SU-DHL-6 (cell line): Measurements from ENCODE around the gene SLC6A8.

ENCODE experiments used
- H2AFZ ChIP-seq: fragments of 200-600 bp; sonication (generic); 2 replicates; pipeline ENCODE4 v1.6.1; 2014; ENCODE audit warnings: low read depth, mild to moderate bottlenecking, moderate library complexity, mixed read lengths, antibody characterized with exemption, low read length; ENCODE audit not compliant: severe bottlenecking
- H3F3A ChIP-seq: fragments of 200-600 bp; shearing (Covaris generic); 2 replicates; pipeline ENCODE4 v1.6.0; 2016; ENCODE audit warnings: antibody characterized with exemption, mild to moderate bottlenecking; ENCODE audit not compliant: insufficient read depth
- H3K27ac ChIP-seq: fragments of 200-600 bp; sonication (generic); 2 replicates; pipeline ENCODE4 v1.5.1; 2016; ENCODE audit warnings: low read depth, mild to moderate bottlenecking, low read length, moderate library complexity, mixed read lengths
- H3K27me3 ChIP-seq: fragments of 200-600 bp; sonication (generic), shearing (Covaris generic); 2 replicates; pipeline ENCODE4 v1.6.0; 2014; ENCODE audit warnings: mild to moderate bottlenecking, low read length
- H3K36me3 ChIP-seq: fragments of 200-600 bp; sonication (generic); 2 replicates; pipeline ENCODE4 v1.6.1; 2014; ENCODE audit warnings: mild to moderate bottlenecking, low read length, mixed read lengths
- H3K4me2 ChIP-seq: fragments of 300-600, 200-600 bp; shearing (Covaris generic), sonication (generic); 2 replicates; pipeline ENCODE4 v1.6.0; 2014; ENCODE audit warnings: low read length, low read depth, mild to moderate bottlenecking; ENCODE audit not compliant: poor library complexity, severe bottlenecking
- H3K4me3 ChIP-seq: fragments of 200-600 bp; sonication (generic); 2 replicates; pipeline ENCODE4 v1.5.1; 2014; ENCODE audit warnings: antibody characterized with exemption, low read length, mild to moderate bottlenecking, mixed read lengths; ENCODE audit not compliant: insufficient read depth, poor library complexity, severe bottlenecking
- H3K79me2 ChIP-seq: fragments of 200-600 bp; sonication (generic); 2 replicates; pipeline ENCODE4 v1.6.1; 2014; ENCODE audit warnings: mild to moderate bottlenecking, low read length, moderate library complexity; ENCODE audit not compliant: insufficient read depth
- H3K9ac ChIP-seq: fragments of 200-600 bp; sonication (generic); 2 replicates; pipeline ENCODE4 v1.7.0; 2014; ENCODE audit warnings: mild to moderate bottlenecking, low read length
- H3K9me2 ChIP-seq: fragments of 200-600 bp; sonication (generic); replicated peaks from 2 replicates; pipeline ENCODE4 v1.6.1; 2014; ENCODE audit warnings: low read length; ENCODE audit not compliant: insufficient read depth
- H3K9me3 ChIP-seq: fragments of 200-600 bp; sonication (generic); 2 replicates; pipeline ENCODE4 v1.6.1; 2014; ENCODE audit warnings: low read length, mixed read lengths; ENCODE audit not compliant: insufficient read depth
- H4K20me1 ChIP-seq: fragments of 200-600 bp; sonication (generic); 2 replicates; pipeline ENCODE4 v1.6.1; 2014; ENCODE audit warnings: low read depth, mild to moderate bottlenecking, antibody characterized with exemption, low read length, moderate library complexity, mixed read lengths
- EZH2phosphoT487 ChIP-seq: fragments of 200-600 bp; sonication (generic), shearing (Covaris generic); conservative IDR thresholded peaks from 2 replicates; pipeline ENCODE4 v1.6.1; 2018; ENCODE audit warnings: mild to moderate bottlenecking, antibody characterized with exemption, low read length, moderate library complexity, mixed read lengths
- TF ChIP-seq, protein P1 (sequence below): fragments of 200-600 bp; sonication (generic); IDR thresholded peaks from one replicate; pipeline ENCODE4 v1.5.1; 2017; ENCODE audit warnings: antibody characterized with exemption, mild to moderate bottlenecking, low read length, moderate library complexity; ENCODE audit not compliant: insufficient read depth, poor library complexity, severe bottlenecking

Gene SLC6A8

DNA sequence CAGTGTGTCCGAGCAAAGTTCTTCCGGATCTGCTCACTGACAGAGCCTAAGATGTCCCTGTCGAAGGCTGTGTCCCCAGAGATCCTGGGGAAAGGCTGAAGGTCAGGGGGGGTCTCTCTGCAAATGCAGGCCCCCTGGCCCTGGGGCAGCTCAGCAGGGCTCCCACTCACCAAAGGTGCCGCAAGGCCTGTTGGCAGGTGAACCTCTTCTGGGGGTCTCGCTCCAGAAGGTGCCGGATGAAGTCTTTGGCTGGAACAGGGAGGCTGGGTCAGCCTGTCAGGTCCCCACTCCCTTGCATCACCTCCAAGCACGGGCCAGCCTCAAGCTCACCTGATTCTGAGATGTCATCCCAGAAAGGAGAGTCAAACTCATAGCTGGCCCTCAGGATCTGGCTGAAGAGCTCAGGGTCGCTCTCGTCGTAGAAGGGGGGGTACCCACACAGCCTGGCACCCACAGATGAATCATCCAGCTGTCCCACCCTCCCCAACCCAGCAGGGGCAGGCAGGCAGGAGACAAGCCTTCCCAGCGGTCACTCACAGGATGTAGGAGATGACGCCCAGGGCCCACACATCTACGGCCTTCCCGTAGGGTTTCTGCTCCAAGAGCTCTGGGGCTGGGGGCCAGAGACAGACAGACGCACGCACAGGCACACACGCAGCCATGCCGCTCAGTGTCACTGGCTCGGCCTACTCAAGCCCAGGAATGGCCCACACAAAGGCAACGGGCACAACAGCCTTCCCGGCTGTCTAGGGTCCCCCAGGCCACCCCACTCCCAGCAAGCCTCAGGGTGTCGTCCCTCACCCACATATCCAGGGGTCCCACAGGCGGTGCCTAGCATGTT lies 16.8 kb upstream of the SLC6A8 start:
- no peaks in the 10 kb centered on the region for H3K9me2 ChIP-seq
- no peaks in the 10 kb centered on the region for H3K27me3 ChIP-seq
- no peak overlapping the region for H3K4me3 ChIP-seq
- H4K20me1 ChIP-seq: no peaks in the 10 kb centered on the region
- no peaks in the 10 kb centered on the region for H3K79me2 ChIP-seq
- H3K4me2 ChIP-seq: no peak overlapping the region
- no peak overlapping the region for H3K27ac ChIP-seq
- no peak overlapping the region for H3K9ac ChIP-seq
- H3K9me3 ChIP-seq: no peaks in the 10 kb centered on the region
- no peak overlapping the region for H2AFZ ChIP-seq
- TF ChIP-seq, protein P1, sequence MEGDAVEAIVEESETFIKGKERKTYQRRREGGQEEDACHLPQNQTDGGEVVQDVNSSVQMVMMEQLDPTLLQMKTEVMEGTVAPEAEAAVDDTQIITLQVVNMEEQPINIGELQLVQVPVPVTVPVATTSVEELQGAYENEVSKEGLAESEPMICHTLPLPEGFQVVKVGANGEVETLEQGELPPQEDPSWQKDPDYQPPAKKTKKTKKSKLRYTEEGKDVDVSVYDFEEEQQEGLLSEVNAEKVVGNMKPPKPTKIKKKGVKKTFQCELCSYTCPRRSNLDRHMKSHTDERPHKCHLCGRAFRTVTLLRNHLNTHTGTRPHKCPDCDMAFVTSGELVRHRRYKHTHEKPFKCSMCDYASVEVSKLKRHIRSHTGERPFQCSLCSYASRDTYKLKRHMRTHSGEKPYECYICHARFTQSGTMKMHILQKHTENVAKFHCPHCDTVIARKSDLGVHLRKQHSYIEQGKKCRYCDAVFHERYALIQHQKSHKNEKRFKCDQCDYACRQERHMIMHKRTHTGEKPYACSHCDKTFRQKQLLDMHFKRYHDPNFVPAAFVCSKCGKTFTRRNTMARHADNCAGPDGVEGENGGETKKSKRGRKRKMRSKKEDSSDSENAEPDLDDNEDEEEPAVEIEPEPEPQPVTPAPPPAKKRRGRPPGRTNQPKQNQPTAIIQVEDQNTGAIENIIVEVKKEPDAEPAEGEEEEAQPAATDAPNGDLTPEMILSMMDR: no peak
- TF ChIP-seq EZH2phosphoT487: no peak
- no peaks in the 10 kb centered on the region for H3K36me3 ChIP-seq
- no peaks in the 10 kb centered on the region for H3F3A ChIP-seq

DNA sequence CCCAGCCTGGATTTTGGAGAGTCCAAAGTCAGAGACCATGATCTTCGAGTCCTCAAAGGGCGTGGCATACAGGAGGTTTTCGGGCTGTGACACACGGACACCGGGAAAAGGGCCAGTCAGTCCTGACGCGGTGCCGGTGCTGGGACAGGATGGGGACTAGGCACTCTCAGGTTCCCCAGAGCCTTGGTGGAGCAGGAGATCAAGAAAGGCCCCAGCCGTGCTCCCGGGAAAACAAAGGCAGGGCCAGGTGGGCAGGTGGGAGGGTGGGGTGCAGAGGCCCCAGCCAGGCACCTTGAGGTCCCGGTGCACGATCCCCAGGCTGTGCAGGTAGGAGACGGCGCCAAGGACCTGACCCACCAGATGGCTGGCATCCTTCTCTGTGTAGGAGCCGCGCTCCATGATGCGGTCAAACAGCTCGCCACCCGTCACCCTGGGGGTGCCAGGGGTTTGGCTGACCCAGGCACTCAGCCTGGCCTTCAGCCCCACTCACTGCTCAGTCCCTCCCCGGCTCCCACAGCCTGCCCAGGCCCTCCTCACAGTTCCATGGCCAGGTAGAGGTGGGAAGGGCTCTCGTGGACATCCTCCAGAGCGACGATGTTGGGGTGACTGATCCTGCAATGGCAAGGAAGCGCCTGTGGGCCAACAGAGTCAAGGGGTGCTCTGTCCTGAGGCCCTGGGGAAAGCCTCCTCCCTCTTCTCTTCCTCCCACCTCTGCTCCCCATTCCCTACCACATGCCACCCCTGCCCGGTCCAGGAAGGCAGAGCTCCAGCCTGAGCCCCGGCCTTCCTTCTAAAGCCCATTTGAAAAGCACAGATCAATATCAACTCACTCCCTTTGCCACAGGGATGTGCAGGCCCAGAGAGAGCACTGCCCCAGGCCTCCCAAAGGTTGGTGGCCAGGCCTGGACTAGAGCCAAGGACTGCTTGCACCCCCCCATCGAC lies 15.9 kb upstream of the SLC6A8 start:
- H3F3A ChIP-seq: no peaks in the 10 kb centered on the region
- H3K4me2 ChIP-seq: no peak overlapping the region
- H3K9me3 ChIP-seq: no peaks in the 10 kb centered on the region
- no peak overlapping the region for H3K9ac ChIP-seq
- no peaks in the 10 kb centered on the region for H4K20me1 ChIP-seq
- no peak overlapping the region for H2AFZ ChIP-seq
- no peaks in the 10 kb centered on the region for H3K79me2 ChIP-seq
- no peak overlapping the region for H3K4me3 ChIP-seq
- TF ChIP-seq EZH2phosphoT487: no peak
- TF ChIP-seq, protein P1: no peak
- H3K36me3 ChIP-seq: no peaks in the 10 kb centered on the region
- H3K27ac ChIP-seq: no peak overlapping the region
- no peaks in the 10 kb centered on the region for H3K27me3 ChIP-seq
- H3K9me2 ChIP-seq: no peaks in the 10 kb centered on the region

DNA sequence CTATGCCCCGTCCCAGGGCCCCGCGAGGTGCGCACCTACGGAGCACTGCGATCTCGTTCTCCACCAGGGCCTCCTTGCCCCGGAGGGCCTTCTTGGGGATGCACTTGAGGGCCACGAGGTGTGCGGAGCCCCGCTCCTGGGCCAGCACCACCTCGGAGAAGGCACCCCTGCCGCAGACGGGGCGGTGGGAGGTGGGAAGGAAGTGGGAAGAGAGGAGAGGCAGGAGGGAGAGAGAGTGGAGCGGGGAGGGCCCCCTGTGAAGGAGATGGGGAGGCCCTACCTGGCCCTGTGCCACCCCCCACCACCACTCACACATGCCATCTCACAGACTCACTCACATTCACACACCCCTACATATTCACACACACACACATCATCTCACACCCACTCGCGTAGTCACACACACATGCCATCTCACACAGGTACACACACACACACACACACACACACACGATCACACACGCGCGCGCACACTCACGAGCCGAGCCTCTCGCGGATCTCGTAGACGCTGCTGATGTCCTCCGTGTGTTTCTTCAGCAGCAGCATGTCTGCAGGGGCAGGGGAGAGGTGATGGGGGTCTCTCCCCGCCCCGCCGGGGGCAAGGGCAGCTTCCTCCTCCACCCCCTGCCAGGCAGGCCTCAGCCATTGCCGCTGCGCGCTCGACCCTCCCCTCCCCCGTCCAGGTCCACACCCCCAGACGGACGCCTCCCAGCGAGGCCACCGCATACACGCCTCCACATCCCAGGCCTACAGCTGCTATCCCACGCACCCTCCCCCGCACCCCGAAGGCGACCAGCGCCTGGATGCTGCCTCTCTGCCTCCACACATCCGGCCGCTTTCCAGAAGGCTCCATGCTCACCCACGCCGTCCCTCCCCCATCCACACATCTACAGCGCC lies 14.9 kb upstream of the SLC6A8 start:
- H3K9me2 ChIP-seq: no peaks in the 10 kb centered on the region
- H3K4me3 ChIP-seq: no peak overlapping the region
- H3K36me3 ChIP-seq: no peaks in the 10 kb centered on the region
- no peak overlapping the region for H3K4me2 ChIP-seq
- H2AFZ ChIP-seq: no peak overlapping the region
- H3K27ac ChIP-seq: no peak overlapping the region
- no peaks in the 10 kb centered on the region for H3K9me3 ChIP-seq
- no peaks in the 10 kb centered on the region for H4K20me1 ChIP-seq
- H3K9ac ChIP-seq: no peak overlapping the region
- no peaks in the 10 kb centered on the region for H3K79me2 ChIP-seq
- H3K27me3 ChIP-seq: no peaks in the 10 kb centered on the region
- TF ChIP-seq, protein P1: no peak
- no peak for TF ChIP-seq EZH2phosphoT487
- no peaks in the 10 kb centered on the region for H3F3A ChIP-seq
